Dendritic cell treated with granulocyte-macrophage colony-stimulating factor and Interleukin-4, amounts not matched to agents 40 ng/mL and 50 ng/mL, for 4 days (primary cell): Measurements from ENCODE around the gene MICALL2.

Source experiments
- H3K27ac Mint-ChIP-seq: one replicate; pipeline ENCODE4 v1.8.0; 2022; ENCODE audit warnings: mild to moderate bottlenecking, mixed read lengths
- H3K27me3 Mint-ChIP-seq: one replicate; pipeline ENCODE4 v1.8.0; 2022; ENCODE audit warnings: mild to moderate bottlenecking, mixed read lengths
- H3K36me3 Mint-ChIP-seq: one replicate; pipeline ENCODE4 v1.8.0; 2022; ENCODE audit warnings: low read depth, mixed read lengths
- H3K4me1 Mint-ChIP-seq: one replicate; pipeline ENCODE4 v1.8.0; 2022; ENCODE audit warnings: low read depth, mixed read lengths
- H3K4me3 Mint-ChIP-seq: one replicate; pipeline ENCODE4 v1.8.0; 2022; ENCODE audit warnings: mild to moderate bottlenecking, moderate library complexity, mixed read lengths
- H3K9me3 Mint-ChIP-seq: one replicate; pipeline ENCODE4 v1.8.0; 2022; ENCODE audit warnings: mixed read lengths
- intact Hi-C: fragments of 100-400 bp; cut with micrococcal nuclease; formaldehyde crosslinking; loops from one replicate; pipeline ENCODE4 v1.15.0; 2022

The MICALL2 gene

GRCh38 chr7:1409555-1409954, 49.7 kb downstream of the MICALL2 start:
- Mint-ChIP-seq H3K9me3 (no peaks in the 10 kb centered on the region), H3K27ac (no peak overlapping the region), H3K4me1 (peaks cover 10% of the 10 kb centered on the region), H3K27me3 (peaks cover 44% of the 10 kb centered on the region), H3K4me3 (no peak overlapping the region), H3K36me3 (no peaks in the 10 kb centered on the region)
- intact Hi-C loops: no loop called here

- Mint-ChIP-seq H3K9me3 (no peaks in the 10 kb centered on the region), H3K36me3 (no peaks in the 10 kb centered on the region), H3K4me3 (no peak overlapping the region), H3K27ac (no peak overlapping the region), H3K4me1 (peaks cover 20% of the 10 kb centered on the region), H3K27me3 (peaks cover 50% of the 10 kb centered on the region)
- intact Hi-C loops: no loop called here
Observed at GRCh38 chr7:1408466-1408865, 50.8 kb downstream of the MICALL2 start.

DNA sequence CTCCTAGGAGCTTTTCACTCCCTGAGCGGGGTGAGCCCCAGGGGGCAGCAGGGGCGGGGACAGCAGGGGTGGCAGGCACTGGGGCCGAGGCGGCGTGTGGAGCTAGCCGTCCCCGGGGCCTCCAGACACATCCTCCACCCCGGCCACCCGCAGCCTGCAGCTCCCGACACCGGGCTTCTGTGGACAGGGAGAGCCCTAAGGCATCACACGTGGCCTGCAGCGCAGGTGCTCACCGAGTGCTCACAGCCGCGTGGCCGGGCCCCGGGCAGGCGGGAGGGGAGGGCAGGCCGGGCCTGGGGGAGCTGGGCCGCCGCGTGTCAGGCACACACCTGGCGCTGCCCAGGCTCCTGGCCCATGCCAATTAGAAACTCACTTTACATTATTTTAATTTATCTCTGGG, 51.4 kb downstream of the MICALL2 start:
- no peak overlapping the region for H3K4me3 Mint-ChIP-seq
- intact Hi-C loops: no loop called here
- H3K36me3 Mint-ChIP-seq: no peaks in the 10 kb centered on the region
- peaks cover 54% of the 10 kb centered on the region for H3K27me3 Mint-ChIP-seq
- no peak overlapping the region for H3K27ac Mint-ChIP-seq
- peaks cover 16% of the 10 kb centered on the region for H3K4me1 Mint-ChIP-seq
- no peaks in the 10 kb centered on the region for H3K9me3 Mint-ChIP-seq

- Mint-ChIP-seq H3K27ac (no peak overlapping the region), H3K4me1 (peaks cover 9% of the 10 kb centered on the region), H3K4me3 (no peak overlapping the region), H3K36me3 (no peaks in the 10 kb centered on the region), H3K27me3 (peaks cover 68% of the 10 kb centered on the region), H3K9me3 (peaks cover 10% of the 10 kb centered on the region)
- intact Hi-C loops: no loop called here
Observed at GRCh38 chr7:1404898-1405548, 54.2 kb downstream of the MICALL2 start.

GRCh38 chr7:1404460-1404809, 54.8 kb downstream of the MICALL2 start:
- Mint-ChIP-seq H3K4me1 (peaks cover 9% of the 10 kb centered on the region), H3K27me3 (peaks cover 68% of the 10 kb centered on the region), H3K27ac (no peak overlapping the region)

DNA sequence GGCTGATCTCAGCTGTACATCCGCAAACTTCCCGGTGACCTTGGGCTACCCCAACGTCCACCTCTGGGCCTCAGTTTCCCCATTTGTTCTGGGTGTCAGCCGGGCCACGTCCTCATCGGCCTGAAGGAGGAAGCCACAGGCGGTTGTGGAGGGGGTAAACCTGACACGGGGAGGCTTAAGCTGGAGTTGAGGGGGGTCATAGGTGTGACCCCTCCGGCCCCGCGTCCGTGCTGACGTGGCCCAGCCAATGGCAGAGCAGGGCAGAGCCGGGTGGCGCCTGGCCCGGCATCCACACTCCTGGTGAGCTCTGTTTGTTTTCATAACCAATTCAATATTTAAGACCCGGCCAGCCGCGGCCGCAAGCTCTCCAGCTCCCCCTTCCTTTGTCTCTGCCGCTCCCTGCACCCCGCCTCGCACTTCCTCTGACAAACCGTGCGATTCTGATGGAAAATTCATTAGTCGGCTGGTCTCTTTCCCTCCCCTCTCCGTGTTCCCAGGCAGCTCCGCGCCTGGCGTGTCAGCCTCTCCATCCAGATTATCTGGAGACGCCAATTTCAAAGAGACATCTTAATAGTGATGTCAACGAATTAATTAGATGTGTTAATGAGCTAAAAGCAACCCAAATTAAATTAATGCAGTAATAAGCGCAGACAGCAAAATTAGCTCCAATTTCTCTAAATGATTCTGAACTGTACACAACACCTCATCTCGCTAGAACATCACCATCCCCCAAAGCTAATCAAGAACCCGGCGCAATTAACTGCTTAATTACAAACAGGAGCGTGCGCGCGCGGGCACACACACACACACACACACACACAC, 55.4 kb downstream of the MICALL2 start:
- H3K36me3 Mint-ChIP-seq: no peaks in the 10 kb centered on the region
- intact Hi-C loops: no loop called here
- H3K4me3 Mint-ChIP-seq: no peak overlapping the region
- H3K9me3 Mint-ChIP-seq: peaks cover 10% of the 10 kb centered on the region
- H3K4me1 Mint-ChIP-seq: peaks cover 9% of the 10 kb centered on the region
- peaks cover 71% of the 10 kb centered on the region for H3K27me3 Mint-ChIP-seq
- H3K27ac Mint-ChIP-seq: no peak overlapping the region

More at GRCh38 chr7:1404460-1404809, 54.8 kb downstream of the MICALL2 start:
- intact Hi-C loops: no loop called here
- Mint-ChIP-seq H3K36me3 (no peaks in the 10 kb centered on the region), H3K9me3 (peaks cover 10% of the 10 kb centered on the region), H3K4me3 (no peak overlapping the region)

GRCh38 chr7:1402791-1403637, 56.3 kb downstream of the MICALL2 start:
- intact Hi-C loops: no loop called here
- no peak overlapping the region for H3K4me3 Mint-ChIP-seq
- peaks cover 10% of the 10 kb centered on the region for H3K9me3 Mint-ChIP-seq
- peaks cover 9% of the 10 kb centered on the region for H3K4me1 Mint-ChIP-seq
- H3K27me3 Mint-ChIP-seq: peaks cover 70% of the 10 kb centered on the region
- no peak overlapping the region for H3K27ac Mint-ChIP-seq
- H3K36me3 Mint-ChIP-seq: no peaks in the 10 kb centered on the region

DNA sequence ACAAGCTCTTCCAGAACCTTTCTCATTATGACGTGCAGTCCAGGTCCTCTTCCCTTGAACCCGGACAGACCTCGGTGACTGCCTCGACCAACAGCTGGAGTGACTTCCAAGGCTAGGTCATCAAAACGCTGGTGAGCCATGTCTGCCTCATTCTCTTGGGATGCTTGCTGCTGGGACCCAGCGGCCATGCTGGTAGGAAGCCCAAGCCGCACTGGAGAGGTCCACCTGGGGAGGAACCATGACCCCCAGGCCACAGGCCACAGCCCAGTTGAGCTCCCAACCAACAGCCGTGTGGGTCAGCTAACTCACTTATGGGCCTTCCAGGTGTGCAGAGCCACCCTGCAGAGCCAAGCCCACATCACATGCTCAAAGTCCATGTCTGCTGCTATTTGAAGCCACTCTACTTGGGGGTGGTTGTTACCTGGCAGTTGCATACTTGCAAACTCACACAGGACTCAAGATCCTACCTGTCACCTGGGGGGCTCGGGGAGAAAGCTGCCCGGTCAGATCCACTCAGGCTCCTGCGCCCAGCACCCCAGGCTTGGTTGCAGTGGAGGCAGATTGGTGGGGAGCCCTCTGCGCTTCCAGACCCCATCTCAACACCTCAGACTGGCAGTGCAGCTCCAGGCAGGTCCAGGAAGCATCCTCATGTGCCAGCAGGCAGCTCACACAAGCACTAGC, 57.0 kb downstream of the MICALL2 start:
- Mint-ChIP-seq H3K27ac (no peak overlapping the region), H3K36me3 (no peaks in the 10 kb centered on the region), H3K27me3 (peaks cover 66% of the 10 kb centered on the region), H3K9me3 (peaks cover 10% of the 10 kb centered on the region), H3K4me3 (no peak overlapping the region), H3K4me1 (peaks cover 9% of the 10 kb centered on the region)
- intact Hi-C loops: no loop called here

- intact Hi-C loops: no loop called here
- Mint-ChIP-seq H3K27ac (no peak overlapping the region), H3K27me3 (peaks cover 67% of the 10 kb centered on the region), H3K9me3 (peaks cover 10% of the 10 kb centered on the region), H3K4me3 (no peak overlapping the region), H3K4me1 (peaks cover 9% of the 10 kb centered on the region), H3K36me3 (no peaks in the 10 kb centered on the region)
Observed at GRCh38 chr7:1401011-1401410, 58.3 kb downstream of the MICALL2 start.

- intact Hi-C loops: no loop called here
- Mint-ChIP-seq H3K4me1 (peaks cover 9% of the 10 kb centered on the region), H3K27me3 (peaks cover 64% of the 10 kb centered on the region), H3K9me3 (peaks cover 10% of the 10 kb centered on the region), H3K36me3 (no peaks in the 10 kb centered on the region), H3K4me3 (no peak overlapping the region), H3K27ac (no peak overlapping the region)
Observed at GRCh38 chr7:1400371-1400770, 58.9 kb downstream of the MICALL2 start.

DNA sequence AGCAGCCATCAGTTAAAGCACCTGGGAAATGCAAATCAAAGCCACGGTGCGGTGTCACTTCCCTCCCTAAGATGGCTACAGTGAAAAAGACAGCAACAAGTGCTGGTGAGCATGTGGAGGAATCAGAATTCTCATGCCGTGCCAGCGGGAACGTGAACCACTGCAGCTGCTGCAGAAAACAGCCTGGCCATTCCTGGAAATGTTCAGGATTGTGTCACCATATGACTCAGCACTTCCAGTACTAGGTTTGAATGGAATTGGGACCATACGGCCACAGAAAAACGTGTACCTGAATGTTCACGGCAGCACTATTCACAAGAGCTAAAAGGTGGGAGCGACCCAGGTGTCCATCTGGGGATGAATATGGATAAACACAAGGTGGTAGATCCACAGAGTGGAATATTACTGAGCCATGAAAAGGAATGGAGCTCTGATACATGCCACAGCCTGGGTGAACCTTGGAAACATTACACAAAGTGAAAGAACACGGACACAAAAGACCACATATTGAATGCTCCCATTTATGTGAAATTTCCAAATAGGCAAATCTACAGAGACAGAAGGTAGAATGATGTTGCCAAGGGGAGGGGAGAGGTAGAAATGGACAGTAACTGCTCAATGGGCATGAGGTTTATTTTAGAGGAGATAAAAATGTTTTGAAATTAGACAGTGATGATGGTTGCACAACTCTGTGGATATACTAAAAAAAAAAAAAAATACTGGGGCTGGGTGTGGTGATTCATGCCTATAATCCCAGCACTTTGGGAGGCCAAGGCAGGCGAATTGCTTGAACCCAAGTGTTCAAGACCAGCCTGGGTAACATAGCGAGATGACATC, 61.6 kb downstream of the MICALL2 start:
- intact Hi-C loops: no loop called here
- Mint-ChIP-seq H3K36me3 (no peaks in the 10 kb centered on the region), H3K27me3 (peaks cover 48% of the 10 kb centered on the region), H3K4me1 (no peaks in the 10 kb centered on the region), H3K9me3 (peaks cover 10% of the 10 kb centered on the region), H3K27ac (no peak overlapping the region), H3K4me3 (no peak overlapping the region)

- Mint-ChIP-seq H3K36me3 (no peaks in the 10 kb centered on the region), H3K27ac (no peak overlapping the region), H3K9me3 (peaks cover 7% of the 10 kb centered on the region), H3K4me1 (no peaks in the 10 kb centered on the region), H3K4me3 (no peak overlapping the region), H3K27me3 (peaks cover 42% of the 10 kb centered on the region)
- intact Hi-C loops: no loop called here
Observed at GRCh38 chr7:1396195-1396594, 63.1 kb downstream of the MICALL2 start.
